DND-41 (cell line): ENCODE data around the gene ST6GALNAC4.
A peak's percentile ranks its signal among the peaks of the same experiment; 100 is the strongest.

Experiments used
- ATAC-seq: fragments of 200-7000 bp; cut with Tn5 transposase; 3 replicates; pipeline ENCODE4 v1.9.1; 2021; ENCODE audit warnings: low read depth; ENCODE audit not compliant: insufficient read depth
- DNase-seq: peaks from one replicate; pipeline ENCODE4 v3.0.0-alpha.2; 2020
- H2AFZ ChIP-seq: 2 replicates; pipeline ENCODE4 v1.6.0; 2012; ENCODE audit warnings: low read depth, low read length
- H3K27ac ChIP-seq: 2 replicates; pipeline ENCODE4 v1.5.1; 2012; ENCODE audit warnings: low read length, inconsistent platforms
- H3K27me3 ChIP-seq: fragments of 200-600 bp; sonication (generic); 2 replicates; pipeline ENCODE4 v1.6.0; 2012; ENCODE audit warnings: low read length, mild to moderate bottlenecking, inconsistent platforms; ENCODE audit not compliant: insufficient read depth, poor library complexity
- H3K36me3 ChIP-seq: 2 replicates; pipeline ENCODE4 v1.5.1; 2012; ENCODE audit warnings: low read length, inconsistent platforms; ENCODE audit not compliant: insufficient read depth
- H3K4me1 ChIP-seq: 2 replicates; pipeline ENCODE4 v1.5.1; 2012; ENCODE audit warnings: mild to moderate bottlenecking, low read length; ENCODE audit not compliant: insufficient read depth
- H3K4me2 ChIP-seq: 2 replicates; pipeline ENCODE4 v1.6.0; 2012; ENCODE audit warnings: mild to moderate bottlenecking, moderate library complexity, low read length, inconsistent platforms; ENCODE audit not compliant: insufficient read depth
- H3K4me3 ChIP-seq, 2 experiments: fragments of 200-600 bp in 1 of 2; shearing (Covaris generic) in 1 of 2; 2 replicates each; pipeline ENCODE4 v1.5.1; 2012 to 2016; ENCODE audit warnings: inconsistent platforms in 2 of 2, low read length in 2 of 2, mild to moderate bottlenecking in 2 of 2, low read depth in 1 of 2, moderate library complexity in 1 of 2
- H3K79me2 ChIP-seq: 2 replicates; pipeline ENCODE4 v1.6.0; 2012; ENCODE audit warnings: low read length, inconsistent platforms; ENCODE audit not compliant: insufficient read depth
- H3K9ac ChIP-seq: 2 replicates; pipeline ENCODE4 v1.6.0; 2012; ENCODE audit warnings: low read depth, mild to moderate bottlenecking, inconsistent platforms, low read length, moderate library complexity
- H3K9me3 ChIP-seq: 2 replicates; pipeline ENCODE4 v1.5.1; 2012; ENCODE audit warnings: low read length, moderate library complexity, mild to moderate bottlenecking, inconsistent platforms; ENCODE audit not compliant: insufficient read depth, severe bottlenecking
- H4K20me1 ChIP-seq: 2 replicates; pipeline ENCODE4 v1.6.0; 2012; ENCODE audit warnings: low read length; ENCODE audit not compliant: insufficient read depth
- CTCF ChIP-seq: IDR thresholded peaks from 2 replicates; pipeline ENCODE4 v1.5.1; 2012; ENCODE audit warnings: borderline replicate concordance, low read length, moderate library complexity, mild to moderate bottlenecking; ENCODE audit not compliant: poor library complexity, severe bottlenecking; ENCODE audit errors: extremely low read depth
- EZH2 ChIP-seq: IDR thresholded peaks from 3 replicates; pipeline ENCODE4 v1.6.1; 2012; ENCODE audit warnings: borderline replicate concordance, low read depth, mild to moderate bottlenecking, moderate library complexity, low read length, inconsistent platforms; ENCODE audit not compliant: severe bottlenecking

ST6GALNAC4 gene

GRCh38 chr9:127862075-127863011 lies 54.5 kb downstream of the ST6GALNAC4 start:
- Histone ChIP-seq H3K36me3 (no peaks in the 10 kb centered on the region), H2AFZ (no peak overlapping the region), H3K27ac (no peak overlapping the region), H3K79me2 (no peaks in the 10 kb centered on the region), H3K9me3 (no peaks in the 10 kb centered on the region), H3K4me1 (peaks cover 17% of the 10 kb centered on the region), H3K4me2 (no peak overlapping the region), H3K4me3 (no peak overlapping the region), H4K20me1 (no peaks in the 10 kb centered on the region), H3K27me3 (no peaks in the 10 kb centered on the region), H3K9ac (no peak overlapping the region)
- TF ChIP-seq EZH2 (no peak), CTCF (no peak)
- peak; percentile 71 for ATAC-seq
- DNase-seq = peak; percentile 50

GRCh38 chr9:127860779-127861178 lies 56.1 kb downstream of the ST6GALNAC4 start:
- no peaks in the 10 kb centered on the region for H3K27me3 ChIP-seq
- H3K9ac ChIP-seq = no peak overlapping the region
- no peak for ATAC-seq
- H3K79me2 ChIP-seq = no peaks in the 10 kb centered on the region
- no peak for DNase-seq
- no peak overlapping the region for H3K27ac ChIP-seq
- no peaks in the 10 kb centered on the region for H3K9me3 ChIP-seq
- H3K4me3 ChIP-seq = no peak overlapping the region
- H3K4me1 ChIP-seq = peaks cover 16% of the 10 kb centered on the region
- H4K20me1 ChIP-seq = no peaks in the 10 kb centered on the region
- H2AFZ ChIP-seq = no peak overlapping the region
- H3K4me2 ChIP-seq = no peak overlapping the region
- H3K36me3 ChIP-seq = no peaks in the 10 kb centered on the region
- TF ChIP-seq EZH2 = no peak
- TF ChIP-seq CTCF = no peak

- H3K4me2 ChIP-seq = no peak overlapping the region
- H3K27ac ChIP-seq = no peak overlapping the region
- no peak for ATAC-seq
- H3K36me3 ChIP-seq = no peaks in the 10 kb centered on the region
- no peaks in the 10 kb centered on the region for H3K27me3 ChIP-seq
- H4K20me1 ChIP-seq = no peaks in the 10 kb centered on the region
- H3K4me1 ChIP-seq = peaks cover 11% of the 10 kb centered on the region
- H3K79me2 ChIP-seq = no peaks in the 10 kb centered on the region
- H3K4me3 ChIP-seq = no peak overlapping the region
- H3K9ac ChIP-seq = no peak overlapping the region
- no peaks in the 10 kb centered on the region for H3K9me3 ChIP-seq
- no peak for DNase-seq
- no peak for TF ChIP-seq EZH2
- no peak for TF ChIP-seq CTCF
- H2AFZ ChIP-seq = no peak overlapping the region
Measured at GRCh38 chr9:127860260-127860659, 56.6 kb downstream of the ST6GALNAC4 start.
